Tibial nerve (tissue), 4 donors: ENCODE results near the gene ELFN1.

Experiments
- EP300 ChIP-seq, 2 donors: sonication (generic); formaldehyde crosslinking; IDR thresholded peaks; one replicate each; pipeline ENCODE4 v1.6.1; 2017; ENCODE audit warnings: antibody characterized with exemption in 2 of 2, mild to moderate bottlenecking in 1 of 2
- POLR2A ChIP-seq, 2 donors: fragments of 450-650 bp; IDR thresholded peaks; one replicate each; pipeline ENCODE4 v1.6.1; 2017; ENCODE audit warnings: antibody characterized with exemption in 2 of 2, mild to moderate bottlenecking in 2 of 2, moderate library complexity in 2 of 2
- TF ChIP-seq, protein P1 (sequence below), 5 experiments: fragments of 200-600 bp in 3 of 5; fragments of 450-650 bp in 2 of 5; sonication (generic) in 3 of 5; IDR thresholded peaks; one replicate each; pipeline ENCODE4 v1.5.1; 2016 to 2019; ENCODE audit warnings: antibody characterized with exemption in 5 of 5, mild to moderate bottlenecking in 3 of 5, moderate library complexity in 2 of 5

- TF ChIP-seq, protein P1, sequence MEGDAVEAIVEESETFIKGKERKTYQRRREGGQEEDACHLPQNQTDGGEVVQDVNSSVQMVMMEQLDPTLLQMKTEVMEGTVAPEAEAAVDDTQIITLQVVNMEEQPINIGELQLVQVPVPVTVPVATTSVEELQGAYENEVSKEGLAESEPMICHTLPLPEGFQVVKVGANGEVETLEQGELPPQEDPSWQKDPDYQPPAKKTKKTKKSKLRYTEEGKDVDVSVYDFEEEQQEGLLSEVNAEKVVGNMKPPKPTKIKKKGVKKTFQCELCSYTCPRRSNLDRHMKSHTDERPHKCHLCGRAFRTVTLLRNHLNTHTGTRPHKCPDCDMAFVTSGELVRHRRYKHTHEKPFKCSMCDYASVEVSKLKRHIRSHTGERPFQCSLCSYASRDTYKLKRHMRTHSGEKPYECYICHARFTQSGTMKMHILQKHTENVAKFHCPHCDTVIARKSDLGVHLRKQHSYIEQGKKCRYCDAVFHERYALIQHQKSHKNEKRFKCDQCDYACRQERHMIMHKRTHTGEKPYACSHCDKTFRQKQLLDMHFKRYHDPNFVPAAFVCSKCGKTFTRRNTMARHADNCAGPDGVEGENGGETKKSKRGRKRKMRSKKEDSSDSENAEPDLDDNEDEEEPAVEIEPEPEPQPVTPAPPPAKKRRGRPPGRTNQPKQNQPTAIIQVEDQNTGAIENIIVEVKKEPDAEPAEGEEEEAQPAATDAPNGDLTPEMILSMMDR (IDR thresholded peaks at IDR 0.05): no peak
- TF ChIP-seq POLR2A (IDR thresholded peaks at IDR 0.05) (no peak), EP300 (IDR thresholded peaks at IDR 0.05) (no peak)
Observed at GRCh38 chr7:1743481-1744230, 73.6 kb downstream of the ELFN1 start.
